ENCODE results near the gene KLF5. TPM values are rescaled to one million over a fixed set of nuclear protein-coding genes. Genes with fewer than 3 reads are reported as not detected.

Gene KLF5
- total and polyA plus RNA-seq, 10 of the 15 experiments (the other 5 are each of a cell fraction or from before 2014, with no cell fraction given), result 0.43 to 5.2 (median 1.0) TPM

GRCh38 chr13:73025217-73026012 is 33.4 kb upstream of the KLF5 start (continued):
- TF ChIP-seq ATF3 (IDR thresholded peaks at IDR 0.05; ENCODE audit: borderline replicate concordance, extremely low read depth, low read depth, low read length) (no peak), SUPT20H (IDR thresholded peaks at IDR 0.05; ENCODE audit: borderline replicate concordance, control insufficient read depth, low read depth, low read length) (no peak), NR2C1 (IDR thresholded peaks at IDR 0.05) (no peak), RUNX3 (IDR thresholded peaks at IDR 0.05; ENCODE audit: low read length) (peak; percentile 43; the same call in 1 of the 2 replicates), ETV6 (conservative IDR thresholded peaks at IDR 0.05 in 1 of 2, IDR thresholded peaks at IDR 0.05 in 1 of 2; ENCODE audit: borderline replicate concordance in 1 of 2, low read depth in 1 of 2) (peak in 1 of 2 experiments; percentile 89; a peak in 2 of 4 replicates)

- Histone ChIP-seq H3K4me3 (no peak overlapping the region), H3K27me3 (replicated peaks in 1 of 2; ENCODE audit: control insufficient read depth in 2 of 2, insufficient read depth in 2 of 2, low read length in 1 of 2) (no peaks in the 10 kb centered on the region), H4K20me1 (ENCODE audit: control insufficient read depth, insufficient read depth) (no peaks in the 10 kb centered on the region), H3K9me3 (replicated peaks; ENCODE audit: control insufficient read depth, insufficient read depth, low read length) (no peaks in the 10 kb centered on the region), H3K9ac (ENCODE audit: control insufficient read depth, insufficient read depth, low read length) (no peak overlapping the region), H3K4me1 (ENCODE audit: control insufficient read depth, insufficient read depth, low read length) (no peaks in the 10 kb centered on the region), H3K27ac (ENCODE audit: control insufficient read depth, insufficient read depth) (no peak overlapping the region), H3K79me2 (ENCODE audit: control insufficient read depth, insufficient read depth, low read length) (no peaks in the 10 kb centered on the region), H3K4me2 (ENCODE audit: control insufficient read depth, insufficient read depth) (no peak overlapping the region), H3K36me3 (ENCODE audit: control insufficient read depth in 2 of 2, insufficient read depth in 2 of 2, low read length in 1 of 2) (no peaks in the 10 kb centered on the region), H2AFZ (ENCODE audit: control insufficient read depth, low read depth, low read length) (no peak overlapping the region)
- ATAC-seq, result no peak
- SMC1A ChIA-PET (ENCODE audit: uncharacterized antibody, unreplicated experiment), result no interaction called here
- TF ChIP-seq IRF3 (IDR thresholded peaks at IDR 0.05), result no peak
- TF ChIP-seq CHD1 (IDR thresholded peaks at IDR 0.05; ENCODE audit: low read depth, low read length), result no peak
- no peak for TF ChIP-seq RCOR1 (conservative IDR thresholded peaks at IDR 0.05; ENCODE audit: low read depth, low read length)
- TF ChIP-seq SMAD5 (IDR thresholded peaks at IDR 0.05; ENCODE audit: low read depth), result no peak
- TF ChIP-seq NFXL1 (IDR thresholded peaks at IDR 0.05; ENCODE audit: borderline replicate concordance), result no peak
- no peak for TF ChIP-seq ZSCAN29 (IDR thresholded peaks at IDR 0.05)
- CTCF ChIA-PET, result interaction anchor here (0.6 to 1.3 kb wide), 3 partner anchors 195 to 251 kb away, joined by 3 read pairs; no protein-coding TSS in a partner anchor
- FAIRE-seq, result no peak
- in situ Hi-C loops (cut with MboI) (no loop called here), intact Hi-C loops (cut with micrococcal nuclease; ENCODE audit: unreplicated experiment) (no loop called here)
- RAD21 ChIA-PET (ENCODE audit: unreplicated experiment), result no interaction called here
- no TSS peak for BruUV-seq (replicated peaks)
- 56% methylated on average over 2 of the region's 2 CpGs for WGBS (ENCODE audit: insufficient coverage, insufficient replicate concordance, low lambda C conversion rate, missing lambda C conversion rate)
- no peak for DNase-seq (ENCODE audit: low read depth, low spot score)
- POLR2A ChIA-PET, result interaction anchor here (0.6 kb wide), 1 partner anchor 25 kb away, joined by 7 read pairs; no protein-coding TSS in a partner anchor
Observed at GRCh38 chr13:73034901-73035300, 23.9 kb upstream of the KLF5 start.

All from GM12878 (cell line).